HG02885 (cell line): ENCODE results near the gene UVSSA.

Experiments used
- ATAC-seq: cut with Tn5 transposase; IDR thresholded peaks from one replicate; pipeline ENCODE4 v1.9.1; 2021; ENCODE audit warnings: mild to moderate bottlenecking; ENCODE audit not compliant: unreplicated experiment, poor library complexity

UVSSA gene

GRCh38 chr4:1346781-1347409, at the start of gene UVSSA:
UVSSA (plus strand) TSS chr4:1347208; CDS start chr4:1348092, 884 bp downstream.
- peak; percentile 93 for ATAC-seq

GRCh38 chr4:1297456-1298325, 49.3 kb upstream of the UVSSA start:
- ATAC-seq, result no peak

GRCh38 chr4:1298461-1298860, 48.5 kb upstream of the UVSSA start:
- no peak for ATAC-seq

- no peak for ATAC-seq
Observed at GRCh38 chr4:1299301-1299860, 47.6 kb upstream of the UVSSA start.

- ATAC-seq, result no peak
Observed at GRCh38 chr4:1300466-1301455, 46.2 kb upstream of the UVSSA start.

GRCh38 chr4:1302159-1302558, 44.8 kb upstream of the UVSSA start:
- no peak for ATAC-seq

GRCh38 chr4:1305261-1305711, 41.7 kb upstream of the UVSSA start:
- no peak for ATAC-seq

GRCh38 chr4:1305781-1306455, 41.1 kb upstream of the UVSSA start:
- ATAC-seq, result no peak

- ATAC-seq, result no peak
Observed at GRCh38 chr4:1307951-1308735, 38.9 kb upstream of the UVSSA start.

- ATAC-seq, result no peak
Observed at GRCh38 chr4:1309261-1310010, 37.6 kb upstream of the UVSSA start.

GRCh38 chr4:1310031-1310795, 36.8 kb upstream of the UVSSA start:
- no peak for ATAC-seq

GRCh38 chr4:1310796-1311631, 36.0 kb upstream of the UVSSA start:
- no peak for ATAC-seq

GRCh38 chr4:1312821-1313640, 34.0 kb upstream of the UVSSA start:
- no peak for ATAC-seq

- ATAC-seq, result no peak
Observed at GRCh38 chr4:1315306-1315705, 31.7 kb upstream of the UVSSA start.

GRCh38 chr4:1315836-1316536, 31.0 kb upstream of the UVSSA start:
- ATAC-seq, result no peak
